Choroid plexus epithelial cell (primary cell): ENCODE measurements around the gene RPA3.

ENCODE experiments used
- DNase-seq: peaks from one replicate; pipeline ENCODE4 v3.0.0-alpha.2; 2010; ENCODE audit warnings: low read depth
- H3K4me3 ChIP-seq: 2 replicates; pipeline ENCODE4 v1.5.1; 2011; ENCODE audit warnings: low read depth, mild to moderate bottlenecking, control low read depth, low read length, moderate library complexity
- TF ChIP-seq, protein P1 (sequence below): conservative IDR thresholded peaks from 2 replicates; pipeline ENCODE4 v1.5.1; 2011; ENCODE audit warnings: low read depth, mild to moderate bottlenecking, control low read depth, inconsistent platforms, low read length, moderate library complexity

Gene RPA3

GRCh38 chr7:7710469-7710868, 7.9 kb downstream of the RPA3 start:
- TF ChIP-seq, protein P1, sequence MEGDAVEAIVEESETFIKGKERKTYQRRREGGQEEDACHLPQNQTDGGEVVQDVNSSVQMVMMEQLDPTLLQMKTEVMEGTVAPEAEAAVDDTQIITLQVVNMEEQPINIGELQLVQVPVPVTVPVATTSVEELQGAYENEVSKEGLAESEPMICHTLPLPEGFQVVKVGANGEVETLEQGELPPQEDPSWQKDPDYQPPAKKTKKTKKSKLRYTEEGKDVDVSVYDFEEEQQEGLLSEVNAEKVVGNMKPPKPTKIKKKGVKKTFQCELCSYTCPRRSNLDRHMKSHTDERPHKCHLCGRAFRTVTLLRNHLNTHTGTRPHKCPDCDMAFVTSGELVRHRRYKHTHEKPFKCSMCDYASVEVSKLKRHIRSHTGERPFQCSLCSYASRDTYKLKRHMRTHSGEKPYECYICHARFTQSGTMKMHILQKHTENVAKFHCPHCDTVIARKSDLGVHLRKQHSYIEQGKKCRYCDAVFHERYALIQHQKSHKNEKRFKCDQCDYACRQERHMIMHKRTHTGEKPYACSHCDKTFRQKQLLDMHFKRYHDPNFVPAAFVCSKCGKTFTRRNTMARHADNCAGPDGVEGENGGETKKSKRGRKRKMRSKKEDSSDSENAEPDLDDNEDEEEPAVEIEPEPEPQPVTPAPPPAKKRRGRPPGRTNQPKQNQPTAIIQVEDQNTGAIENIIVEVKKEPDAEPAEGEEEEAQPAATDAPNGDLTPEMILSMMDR, result no peak

DNA sequence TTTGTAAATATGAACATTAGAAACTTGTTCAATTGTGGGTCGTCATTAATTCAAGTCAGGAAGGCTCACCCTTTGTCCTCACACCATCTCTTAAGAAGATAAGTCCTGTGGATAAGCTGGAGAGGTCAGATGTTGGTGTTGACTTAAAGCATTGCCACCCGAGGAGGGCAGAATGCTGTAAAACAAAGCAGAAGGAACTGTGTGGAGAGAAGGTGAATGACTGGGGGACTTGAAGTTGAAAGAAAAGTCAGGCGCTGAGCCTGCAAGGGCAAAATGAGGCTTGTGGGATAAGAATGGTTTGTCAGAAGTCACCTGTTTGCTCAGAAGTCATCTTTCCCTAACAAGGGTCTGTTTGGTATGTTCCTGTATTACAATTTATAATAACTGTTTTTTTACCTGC, 9.1 kb downstream of the RPA3 start:
- no peak for DNase-seq
- H3K4me3 ChIP-seq, result no peak overlapping the region
- TF ChIP-seq, protein P1, result no peak

More at GRCh38 chr7:7710469-7710868, 7.9 kb downstream of the RPA3 start:
- H3K4me3 ChIP-seq, result no peak overlapping the region
- DNase-seq, result no peak

GRCh38 chr7:7707806-7708205, 10.6 kb downstream of the RPA3 start:
- H3K4me3 ChIP-seq, result no peak overlapping the region
- TF ChIP-seq, protein P1, result no peak
- peak; percentile 71 for DNase-seq

- no peak for DNase-seq
- H3K4me3 ChIP-seq, result no peak overlapping the region
- TF ChIP-seq, protein P1, result no peak
Observed at GRCh38 chr7:7707246-7707645, 11.2 kb downstream of the RPA3 start.

DNA sequence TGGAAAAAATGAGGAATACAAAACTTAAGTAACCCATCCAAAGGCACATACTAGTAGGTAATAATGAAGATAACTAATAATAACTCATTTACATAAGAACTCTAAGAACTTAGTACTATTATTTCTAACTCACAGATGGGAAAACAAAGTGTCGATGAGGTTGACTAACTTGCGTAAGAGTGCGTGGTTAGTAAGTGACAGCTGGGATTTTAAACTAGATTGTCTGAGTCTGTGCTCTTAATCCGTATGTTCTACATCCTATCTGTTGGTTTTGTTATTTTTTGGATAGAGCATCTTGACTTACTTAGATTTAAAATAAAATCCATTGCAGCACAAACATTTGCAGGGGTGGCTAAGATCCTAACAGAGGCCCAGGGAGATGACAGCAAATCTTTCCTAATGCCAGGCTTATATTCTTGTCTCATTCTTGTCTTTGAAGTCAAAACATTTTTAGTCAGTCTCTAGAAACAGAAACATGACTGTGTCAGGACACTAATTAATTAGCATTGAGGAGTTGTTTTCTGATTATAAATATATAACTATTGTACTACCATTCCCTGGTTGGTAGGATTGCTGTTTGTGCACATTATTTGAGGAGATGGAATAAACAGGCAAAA, 11.7 kb downstream of the RPA3 start:
- TF ChIP-seq, protein P1, result no peak
- H3K4me3 ChIP-seq, result no peak overlapping the region
- DNase-seq, result no peak

GRCh38 chr7:7706101-7706511, 12.3 kb downstream of the RPA3 start:
- H3K4me3 ChIP-seq, result no peak overlapping the region
- DNase-seq, result no peak
- TF ChIP-seq, protein P1, result no peak

DNA sequence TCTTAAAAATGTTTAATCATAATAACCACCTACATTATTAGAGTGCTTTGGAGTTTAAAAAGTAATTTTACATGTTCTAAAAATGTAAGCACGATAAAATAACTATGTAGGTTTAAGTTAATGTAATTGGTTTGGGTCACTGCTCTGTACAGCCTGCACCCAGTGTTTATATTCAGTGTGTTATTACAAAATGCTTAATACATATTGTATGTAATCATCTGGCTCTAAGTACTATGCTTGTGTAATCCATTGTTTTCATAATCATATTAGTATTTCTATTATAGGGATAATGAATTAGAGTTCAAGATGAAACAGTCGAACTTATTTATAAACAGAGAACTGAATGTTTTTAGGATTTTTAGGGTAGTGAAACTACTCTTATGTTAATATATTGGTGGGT, 13.1 kb downstream of the RPA3 start:
- TF ChIP-seq, protein P1, result no peak
- DNase-seq, result peak; percentile 21
- no peak overlapping the region for H3K4me3 ChIP-seq
